HG03571 (cell line): ENCODE results near the gene DNASE1.
"Not testable (repeated sequence)": the region's sequence is repeated elsewhere in the genome, so short reads cannot be mapped to it uniquely, and the experiment has no call there.

Source experiments
- ATAC-seq: cut with Tn5 transposase; IDR thresholded peaks from one replicate; pipeline ENCODE4 v1.9.1; 2021; ENCODE audit not compliant: unreplicated experiment

Gene DNASE1

DNA sequence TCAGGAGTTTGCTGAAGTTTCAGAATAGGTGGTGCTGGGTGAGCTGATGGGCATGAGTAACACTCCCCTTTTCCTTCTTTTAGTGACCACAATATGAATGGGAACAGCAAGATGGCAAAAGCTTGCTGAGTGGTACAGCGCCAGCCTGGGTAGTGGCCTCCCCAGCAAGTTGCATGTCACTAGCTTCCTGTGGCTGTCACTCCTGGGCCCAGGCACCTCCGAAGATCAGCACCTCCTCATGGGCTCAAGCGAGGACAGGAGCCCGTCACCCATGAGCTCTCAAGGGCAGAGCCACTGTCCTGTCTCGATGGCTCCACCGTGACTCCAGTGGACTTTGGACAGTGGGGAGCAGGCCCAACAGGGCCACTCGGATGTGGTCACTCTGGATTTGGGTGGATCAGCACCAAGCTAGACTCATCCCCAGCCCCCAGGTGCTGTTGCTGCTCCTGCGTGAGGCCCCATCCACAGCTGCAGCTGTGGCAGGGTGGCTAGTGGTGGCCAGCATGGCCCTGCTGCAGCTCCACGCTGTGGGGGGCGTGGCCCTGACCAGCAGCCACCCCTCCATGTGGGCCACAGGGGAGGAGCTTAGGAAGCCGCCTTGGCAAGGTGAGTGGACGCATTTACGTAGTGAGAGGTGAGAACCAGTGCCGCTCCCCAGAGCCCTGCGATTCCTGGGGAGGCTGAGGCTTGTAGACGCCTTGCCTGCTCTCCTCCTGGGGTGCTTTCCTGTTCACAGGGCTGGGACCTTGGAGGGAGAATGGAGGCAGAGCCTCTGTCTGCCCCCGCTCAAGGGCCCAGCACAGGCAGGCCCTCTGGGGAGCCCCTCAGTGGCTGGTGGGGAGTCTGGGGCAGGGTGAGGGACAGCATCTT lies 13.6 kb upstream of the DNASE1 start:
- ATAC-seq: no peak

- ATAC-seq: no peak
Observed at GRCh38 chr16:3641801-3642396, 12.6 kb upstream of the DNASE1 start.

DNA sequence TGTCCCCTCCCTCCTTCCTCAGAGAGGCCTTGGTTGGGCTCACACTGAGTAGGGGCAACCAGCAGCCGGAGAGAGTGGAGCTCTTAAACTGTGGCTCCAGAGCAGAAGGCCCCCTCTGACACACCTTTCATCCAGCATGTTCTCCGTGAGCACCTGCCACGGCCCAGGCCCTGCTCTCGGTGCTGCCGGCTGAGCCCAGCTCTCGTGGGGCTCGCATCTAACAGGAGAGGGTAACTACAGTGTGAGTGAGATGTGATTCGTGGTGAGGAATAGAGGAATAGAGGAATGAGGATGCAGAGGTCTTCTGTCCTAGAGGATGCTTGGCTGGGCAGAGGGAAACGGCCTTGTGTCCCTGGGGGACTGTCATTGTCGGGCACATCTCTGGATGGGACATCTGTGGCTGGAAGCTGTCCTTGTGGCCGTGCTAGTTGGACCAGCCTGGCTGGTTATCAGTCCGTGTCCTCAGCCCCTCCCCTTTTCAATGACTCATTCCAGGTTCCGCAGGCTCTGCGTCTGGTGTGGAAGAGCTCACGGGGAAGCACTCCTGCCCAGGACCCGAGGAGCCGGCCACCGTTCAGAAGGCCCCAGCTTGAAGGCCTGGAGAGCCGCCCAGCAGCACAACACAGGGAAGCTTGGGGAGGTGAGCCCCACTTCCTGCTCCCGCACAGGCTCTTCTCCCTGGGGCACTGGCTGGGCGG lies 11.9 kb upstream of the DNASE1 start:
- ATAC-seq: no peak

GRCh38 chr16:3643095-3643730 lies 11.3 kb upstream of the DNASE1 start:
- no peak for ATAC-seq

DNA sequence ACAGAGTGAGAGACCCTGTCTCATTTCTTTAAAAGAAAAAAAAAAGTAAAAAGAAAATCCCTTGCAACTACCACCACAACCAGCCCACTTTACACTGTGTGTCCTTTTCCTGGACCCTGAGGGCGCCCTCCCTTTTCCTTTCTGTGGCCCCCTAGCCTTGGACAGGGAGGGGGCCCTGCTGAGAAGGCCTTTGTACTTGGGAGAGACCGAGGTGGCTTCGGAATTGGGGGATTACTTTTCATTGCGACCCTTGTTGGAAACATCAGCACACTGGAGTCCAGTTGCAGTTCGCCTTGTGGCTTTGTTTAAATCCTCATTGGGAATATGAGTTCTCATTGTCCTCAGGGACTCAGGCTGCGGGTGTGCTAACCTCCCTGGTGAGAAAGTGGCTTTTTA lies 9.4 kb upstream of the DNASE1 start:
- no peak for ATAC-seq

DNA sequence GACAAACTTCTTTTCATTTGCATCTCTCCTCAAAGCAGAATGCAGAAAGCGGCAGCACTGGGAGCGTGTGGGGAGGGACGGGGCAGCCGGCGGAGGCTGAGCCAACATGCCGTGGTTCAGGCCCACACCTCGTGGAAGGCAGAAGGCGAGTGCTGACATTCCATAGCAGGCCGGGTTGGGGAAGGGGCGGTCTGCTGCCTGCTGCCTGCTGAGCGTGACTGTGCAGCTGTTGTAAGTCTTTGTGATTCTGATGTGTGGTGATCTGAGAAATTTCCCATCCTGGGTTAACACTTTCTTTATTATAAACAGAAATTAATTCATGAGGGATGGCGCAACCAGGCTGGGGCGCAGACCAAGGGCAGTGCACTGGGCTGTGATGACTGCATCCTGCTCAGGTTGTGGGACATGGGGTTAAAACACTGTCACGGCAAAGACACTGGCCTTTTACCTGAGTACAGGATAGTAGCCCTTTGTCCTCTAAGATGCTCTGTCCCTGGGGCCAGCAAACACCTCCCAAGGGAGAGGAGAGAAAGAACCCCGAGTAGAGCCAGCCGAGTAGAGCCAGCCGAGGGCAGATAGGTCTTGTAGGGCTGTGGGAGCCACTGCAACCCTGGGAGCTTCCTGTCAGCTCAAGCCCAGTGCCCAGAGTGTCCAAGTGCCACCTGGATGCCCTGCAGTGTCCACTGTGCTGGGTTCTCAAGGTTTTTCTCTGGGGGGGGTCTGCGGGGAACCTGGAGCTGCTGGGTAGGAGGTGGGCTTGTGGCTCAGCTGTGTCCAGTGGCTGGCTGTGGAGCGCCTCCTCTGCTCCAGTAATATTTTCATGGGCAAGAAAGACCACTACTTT lies 8.8 kb upstream of the DNASE1 start:
- ATAC-seq: no peak

GRCh38 chr16:3646348-3646920 lies 8.1 kb upstream of the DNASE1 start:
- ATAC-seq: no peak

DNA sequence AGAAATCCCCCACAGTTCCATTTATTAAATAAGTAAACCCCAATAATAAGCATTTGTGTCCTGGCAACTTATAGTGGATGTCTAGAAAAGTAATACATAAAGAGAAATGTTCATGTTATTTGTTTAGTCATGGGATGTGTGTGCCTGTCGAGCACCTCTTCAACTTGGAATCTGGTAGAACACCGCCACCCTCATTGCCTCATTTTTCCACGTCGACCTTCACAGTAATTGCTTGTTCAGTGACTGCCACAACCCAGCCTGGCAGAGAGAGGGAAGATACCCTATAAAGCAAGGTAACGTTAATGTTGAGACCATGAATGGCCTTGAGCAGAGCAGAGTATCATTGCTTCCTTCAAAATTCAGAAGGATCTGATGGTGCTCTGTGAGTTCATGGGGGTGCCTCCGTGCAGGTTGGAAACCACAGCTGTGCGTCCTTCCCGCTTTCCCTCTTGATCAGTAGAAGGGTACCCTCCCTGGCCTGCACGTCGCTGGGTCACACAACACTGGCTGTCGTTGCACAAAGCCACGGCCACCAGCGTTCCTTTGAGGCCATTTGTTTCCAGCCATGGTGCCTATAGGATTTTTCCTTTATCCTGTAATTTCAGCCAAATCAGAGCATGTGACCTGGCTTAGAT lies 3.7 kb upstream of the DNASE1 start:
- no peak for ATAC-seq

GRCh38 chr16:3651461-3652372 lies 2.8 kb upstream of the DNASE1 start:
- ATAC-seq: no peak

GRCh38 chr16:3652373-3653195 lies 1.9 kb upstream of the DNASE1 start:
- no peak for ATAC-seq

DNA sequence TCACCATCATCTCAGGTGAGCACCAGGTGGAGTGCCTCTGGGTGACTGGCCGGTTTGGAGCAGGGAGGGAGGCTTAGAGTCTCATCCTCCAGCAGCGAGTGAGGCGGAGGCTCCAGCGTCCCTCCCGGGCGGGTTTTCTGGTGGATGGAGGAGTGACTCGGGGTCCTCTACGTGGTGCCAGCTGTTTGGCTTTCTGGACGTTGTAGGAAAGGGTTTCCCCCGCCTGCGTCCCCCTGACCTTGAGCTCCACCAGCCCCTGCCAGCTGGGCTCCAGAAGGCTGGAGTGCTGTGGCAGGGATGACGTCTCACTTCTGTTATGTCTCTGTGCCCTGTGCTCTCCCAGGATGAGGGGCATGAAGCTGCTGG lies 522 bp downstream of the DNASE1 start:
- ATAC-seq: no peak

GRCh38 chr16:3655396-3656159 lies 1.1 kb downstream of the DNASE1 start:
- ATAC-seq: no peak

DNA sequence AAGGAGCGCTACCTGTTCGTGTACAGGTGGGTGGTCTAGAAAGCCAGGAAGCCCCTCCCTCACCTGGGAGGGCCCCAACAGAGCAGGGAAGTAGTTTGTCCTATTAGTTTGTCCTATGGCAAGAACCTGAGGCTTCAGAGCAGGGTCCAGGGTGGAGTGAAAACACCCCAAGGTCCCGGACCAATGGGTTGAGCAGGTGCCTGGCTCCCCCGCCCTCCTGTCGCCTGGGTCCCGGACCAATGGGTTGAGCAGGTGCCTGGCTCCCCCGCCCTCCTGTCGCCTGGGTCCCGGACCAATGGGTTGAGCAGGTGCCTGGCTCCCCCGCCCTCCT lies 1.6 kb downstream of the DNASE1 start:
- ATAC-seq: not testable (repeated sequence)

- no peak for ATAC-seq
Observed at GRCh38 chr16:3656491-3657468, 2.3 kb downstream of the DNASE1 start.

DNA sequence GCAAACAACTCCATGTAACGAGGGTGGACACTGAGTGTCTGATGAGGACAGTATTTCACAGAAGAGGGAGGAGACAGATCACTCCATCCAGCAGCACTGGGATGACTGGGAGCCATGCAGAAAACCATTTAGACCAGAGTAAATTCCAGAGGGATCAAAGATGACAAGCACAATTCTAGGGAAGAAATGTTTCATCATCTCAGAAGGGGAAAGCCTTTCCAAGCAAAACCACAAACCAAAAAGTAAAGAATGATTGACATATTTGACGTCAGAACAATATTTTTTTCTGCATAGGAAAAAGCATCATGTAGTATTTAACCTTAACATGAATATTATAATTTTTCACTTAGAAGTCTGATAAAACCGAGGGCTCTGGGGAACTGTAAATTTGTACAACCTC lies 4.8 kb downstream of the DNASE1 start:
- no peak for ATAC-seq

DNA sequence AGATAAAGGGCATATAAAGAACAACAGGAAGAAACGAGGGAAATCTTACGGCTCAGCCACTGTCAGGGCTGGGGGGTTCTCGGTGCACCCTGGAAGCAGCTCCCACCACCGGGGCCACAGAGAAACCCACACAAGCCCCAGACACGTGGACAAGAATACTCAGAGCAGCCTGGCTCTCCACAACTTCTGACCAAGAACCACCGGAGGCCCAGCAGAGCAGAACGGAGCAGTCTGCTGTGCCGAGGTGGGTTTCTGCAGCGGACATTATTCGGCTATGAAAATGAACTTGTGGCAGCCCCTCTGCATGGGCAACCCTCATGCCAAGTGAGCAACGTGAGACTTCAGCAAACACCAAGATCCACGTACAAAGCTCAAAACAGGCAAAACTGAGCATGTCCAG lies 6.8 kb downstream of the DNASE1 start:
- ATAC-seq: no peak
